Ovary (tissue), 3 donors: ENCODE results near the gene GIMAP5.

Experiments
- EP300 ChIP-seq: sonication (generic); formaldehyde crosslinking; IDR thresholded peaks from one replicate; pipeline ENCODE4 v1.6.1; 2017; ENCODE audit warnings: antibody characterized with exemption
- POLR2A ChIP-seq: fragments of 450-650 bp; IDR thresholded peaks from one replicate; pipeline ENCODE4 v1.6.1; 2017; ENCODE audit warnings: antibody characterized with exemption, mild to moderate bottlenecking, moderate library complexity
- TF ChIP-seq, protein P1 (sequence below), 3 donors: fragments of 450-650 bp in 2 of 3; fragments of 200-600 bp in 1 of 3; IDR thresholded peaks; one replicate each; pipeline versions ENCODE4 v1.5.1 to v1.8.0; 2016 to 2022; ENCODE audit warnings: antibody characterized with exemption in 3 of 3, mild to moderate bottlenecking in 1 of 3
- donor health status: DM: no; HTN: no; CAD: no.

GRCh38 chr7:150688630-150689029 is 48.6 kb upstream of the GIMAP5 start:
- TF ChIP-seq, protein P1, sequence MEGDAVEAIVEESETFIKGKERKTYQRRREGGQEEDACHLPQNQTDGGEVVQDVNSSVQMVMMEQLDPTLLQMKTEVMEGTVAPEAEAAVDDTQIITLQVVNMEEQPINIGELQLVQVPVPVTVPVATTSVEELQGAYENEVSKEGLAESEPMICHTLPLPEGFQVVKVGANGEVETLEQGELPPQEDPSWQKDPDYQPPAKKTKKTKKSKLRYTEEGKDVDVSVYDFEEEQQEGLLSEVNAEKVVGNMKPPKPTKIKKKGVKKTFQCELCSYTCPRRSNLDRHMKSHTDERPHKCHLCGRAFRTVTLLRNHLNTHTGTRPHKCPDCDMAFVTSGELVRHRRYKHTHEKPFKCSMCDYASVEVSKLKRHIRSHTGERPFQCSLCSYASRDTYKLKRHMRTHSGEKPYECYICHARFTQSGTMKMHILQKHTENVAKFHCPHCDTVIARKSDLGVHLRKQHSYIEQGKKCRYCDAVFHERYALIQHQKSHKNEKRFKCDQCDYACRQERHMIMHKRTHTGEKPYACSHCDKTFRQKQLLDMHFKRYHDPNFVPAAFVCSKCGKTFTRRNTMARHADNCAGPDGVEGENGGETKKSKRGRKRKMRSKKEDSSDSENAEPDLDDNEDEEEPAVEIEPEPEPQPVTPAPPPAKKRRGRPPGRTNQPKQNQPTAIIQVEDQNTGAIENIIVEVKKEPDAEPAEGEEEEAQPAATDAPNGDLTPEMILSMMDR (IDR thresholded peaks at IDR 0.05), result no peak
- no peak for TF ChIP-seq POLR2A
- no peak for TF ChIP-seq EP300
